SH-SY5Y (cell line): Measurements from ENCODE around the gene NEK6.

ENCODE experiments used
- GATA2 ChIP-seq: IDR thresholded peaks from 2 replicates; pipeline ENCODE4 v1.6.1; 2011; ENCODE audit warnings: mild to moderate bottlenecking, low read depth, low read length
- GATA3 ChIP-seq: IDR thresholded peaks from 2 replicates; pipeline ENCODE4 v1.6.1; 2011; ENCODE audit warnings: low read depth, mild to moderate bottlenecking, low read length, moderate library complexity

NEK6 gene

GRCh38 chr9:124322618-124323432, 65.1 kb downstream of the NEK6 start:
- TF ChIP-seq GATA2 (no peak), GATA3 (no peak)

GRCh38 chr9:124323904-124324303, 66.2 kb downstream of the NEK6 start:
- TF ChIP-seq GATA3 (no peak), GATA2 (no peak)

- TF ChIP-seq GATA2 (no peak), GATA3 (no peak)
Observed at GRCh38 chr9:124325816-124326215, 68.1 kb downstream of the NEK6 start.

GRCh38 chr9:124326378-124326777, 68.6 kb downstream of the NEK6 start:
- TF ChIP-seq GATA2 = no peak
- TF ChIP-seq GATA3 = no peak

GRCh38 chr9:124327491-124327890, 69.7 kb downstream of the NEK6 start:
- no peak for TF ChIP-seq GATA2
- no peak for TF ChIP-seq GATA3

- TF ChIP-seq GATA2 (no peak), GATA3 (no peak)
Observed at GRCh38 chr9:124328285-124328684, 70.5 kb downstream of the NEK6 start.

- TF ChIP-seq GATA2 (no peak), GATA3 (no peak)
Observed at GRCh38 chr9:124329206-124329792, 71.5 kb downstream of the NEK6 start.

GRCh38 chr9:124330011-124330697, 72.4 kb downstream of the NEK6 start:
- TF ChIP-seq GATA3 (no peak), GATA2 (no peak)

GRCh38 chr9:124331580-124331979, 73.8 kb downstream of the NEK6 start:
- no peak for TF ChIP-seq GATA3
- TF ChIP-seq GATA2 = no peak

- TF ChIP-seq GATA3 (no peak), GATA2 (no peak)
Observed at GRCh38 chr9:124332361-124333202, 74.8 kb downstream of the NEK6 start.

GRCh38 chr9:124333203-124333579, 75.4 kb downstream of the NEK6 start:
- TF ChIP-seq GATA2 (no peak), GATA3 (no peak)

- TF ChIP-seq GATA3 = no peak
Observed at GRCh38 chr9:124334568-124335319, 77.0 kb downstream of the NEK6 start.

- TF ChIP-seq GATA2 (no peak), GATA3 (no peak)
Observed at GRCh38 chr9:124335320-124335707, 77.6 kb downstream of the NEK6 start.
